Astrocyte (in vitro differentiated cells and primary cell): ENCODE measurements around the gene SLC4A9. TPM values are rescaled to one million over a fixed set of nuclear protein-coding genes. Genes with fewer than 3 reads are reported as not detected.

Experiments
- DNase-seq: peaks from one replicate; pipeline ENCODE4 v3.0.0-alpha.2; 2010; ENCODE audit warnings: low read depth
- FAIRE-seq: peaks from 2 replicates; lab custom pipeline; 2011; peaks lifted over from hg19 to GRCh38; lab: Jason Lieb, UNC
- H2AFZ ChIP-seq: 2 replicates; pipeline ENCODE4 v1.6.0; 2012; ENCODE audit warnings: low read depth, low read length, inconsistent platforms
- H3K27ac ChIP-seq: 2 replicates; pipeline ENCODE4 v1.5.1; 2011; ENCODE audit warnings: low read depth, low read length, inconsistent platforms
- H3K27me3 ChIP-seq: 2 replicates; pipeline ENCODE4 v1.6.0; 2011; ENCODE audit warnings: low read length, inconsistent platforms; ENCODE audit not compliant: insufficient read depth
- H3K36me3 ChIP-seq: 2 replicates; pipeline ENCODE4 v1.5.1; 2011; ENCODE audit warnings: low read length, inconsistent platforms; ENCODE audit not compliant: insufficient read depth
- H3K4me1 ChIP-seq: 2 replicates; pipeline ENCODE4 v1.5.1; 2011; ENCODE audit warnings: low read length, inconsistent platforms; ENCODE audit not compliant: insufficient read depth
- H3K4me2 ChIP-seq: 2 replicates; pipeline ENCODE4 v1.6.0; 2012; ENCODE audit warnings: low read length, inconsistent platforms
- H3K4me3 ChIP-seq: 2 replicates; pipeline ENCODE4 v1.5.1; 2011; ENCODE audit warnings: low read depth, mild to moderate bottlenecking, low read length, inconsistent platforms; ENCODE audit not compliant: insufficient read depth
- H3K79me2 ChIP-seq: 2 replicates; pipeline ENCODE4 v1.6.0; 2012; ENCODE audit warnings: mild to moderate bottlenecking, low read length, inconsistent platforms; ENCODE audit not compliant: insufficient read depth
- H3K9ac ChIP-seq: 2 replicates; pipeline ENCODE4 v1.6.0; 2012; ENCODE audit warnings: mild to moderate bottlenecking, low read length, inconsistent platforms
- H3K9me3 ChIP-seq: 2 replicates; pipeline ENCODE4 v1.5.1; 2012; ENCODE audit warnings: low read depth, mild to moderate bottlenecking, low read length, inconsistent platforms; ENCODE audit not compliant: insufficient read depth
- H4K20me1 ChIP-seq: 2 replicates; pipeline ENCODE4 v1.6.0; 2012; ENCODE audit warnings: low read length, inconsistent platforms; ENCODE audit not compliant: insufficient read depth
- H3K27ac Mint-ChIP-seq: one replicate; pipeline ENCODE4 v1.8.0; 2021; ENCODE audit warnings: mild to moderate bottlenecking, mixed read lengths; ENCODE audit not compliant: unreplicated experiment
- H3K27me3 Mint-ChIP-seq: one replicate; pipeline ENCODE4 v1.8.0; 2021; ENCODE audit warnings: low read depth, mixed read lengths; ENCODE audit not compliant: unreplicated experiment
- H3K36me3 Mint-ChIP-seq: one replicate; pipeline ENCODE4 v1.8.0; 2021; ENCODE audit warnings: low read depth, mixed read lengths; ENCODE audit not compliant: unreplicated experiment
- H3K4me1 Mint-ChIP-seq: one replicate; pipeline ENCODE4 v1.8.0; 2021; ENCODE audit warnings: low read depth, mixed read lengths; ENCODE audit not compliant: unreplicated experiment
- H3K4me3 Mint-ChIP-seq: one replicate; pipeline ENCODE4 v1.8.0; 2021; ENCODE audit warnings: mild to moderate bottlenecking, moderate library complexity, mixed read lengths; ENCODE audit not compliant: unreplicated experiment
- H3K9me3 Mint-ChIP-seq: one replicate; pipeline ENCODE4 v1.8.0; 2021; ENCODE audit warnings: mild to moderate bottlenecking, mixed read lengths; ENCODE audit not compliant: unreplicated experiment
- CTCF ChIP-seq: IDR thresholded peaks from 2 replicates; pipeline ENCODE4 v1.5.1; 2011; ENCODE audit warnings: low read depth, mild to moderate bottlenecking, inconsistent platforms, low read length, moderate library complexity; ENCODE audit not compliant: insufficient read depth
- EZH2 ChIP-seq: IDR thresholded peaks from 2 replicates; pipeline ENCODE4 v1.6.1; 2012; ENCODE audit warnings: mild to moderate bottlenecking, low read length, inconsistent platforms; ENCODE audit not compliant: insufficient read depth
- total RNA-seq: library from RNA; stranded (reverse); gene quantifications from 2 replicates; pipeline ENCODE4 v1.2.1, GENCODE V29; 2021

The SLC4A9 gene
- total RNA-seq, 1 donor from 2014 or later, result 0.25 TPM

GRCh38 chr5:140317859-140318258, 42.1 kb upstream of the SLC4A9 start:
- no peak overlapping the region for H3K4me3 ChIP-seq
- H3K36me3 ChIP-seq, result no peaks in the 10 kb centered on the region
- TF ChIP-seq EZH2, result no peak
- no peak for TF ChIP-seq CTCF
- Mint-ChIP-seq H3K27ac (peak overlapping the region; percentile 38), H3K4me3 (no peak overlapping the region), H3K36me3 (peaks cover 2% of the 10 kb centered on the region), H3K4me1 (peaks cover 28% of the 10 kb centered on the region), H3K27me3 (no peaks in the 10 kb centered on the region), H3K9me3 (no peaks in the 10 kb centered on the region)
- no peaks in the 10 kb centered on the region for H3K79me2 ChIP-seq
- peaks cover 35% of the 10 kb centered on the region for H3K4me1 ChIP-seq
- FAIRE-seq, result no peak
- peak; percentile 78 for DNase-seq
- H3K9ac ChIP-seq, result no peak overlapping the region
- no peaks in the 10 kb centered on the region for H3K9me3 ChIP-seq
- H2AFZ ChIP-seq, result peak overlapping the region; percentile 11
- peak overlapping the region; percentile 23 for H3K27ac ChIP-seq
- H3K27me3 ChIP-seq, result no peaks in the 10 kb centered on the region
- H4K20me1 ChIP-seq, result no peaks in the 10 kb centered on the region
- peak overlapping the region; percentile 42 for H3K4me2 ChIP-seq

DNA sequence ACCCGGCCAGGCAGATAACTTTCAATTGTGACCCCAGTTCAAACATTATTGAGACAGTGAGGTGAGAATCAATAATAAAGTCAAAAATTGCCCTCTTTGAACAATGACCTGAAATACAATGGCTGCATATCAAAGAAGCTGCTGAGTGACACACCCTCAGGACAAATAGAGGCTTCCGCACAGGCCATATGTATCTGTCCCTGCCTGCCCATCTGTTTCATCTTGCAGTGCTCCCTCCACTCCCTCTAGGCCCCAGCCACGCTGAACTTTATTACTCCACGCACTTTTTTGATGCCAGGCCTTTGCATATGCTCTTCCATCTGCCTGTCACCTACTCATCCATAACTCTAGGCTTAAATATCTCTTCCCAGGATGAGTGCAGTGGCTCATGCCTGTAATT, 41.2 kb upstream of the SLC4A9 start:
- peak overlapping the region; percentile 21 for H3K27ac Mint-ChIP-seq

More for the DNA sequence above, 41.2 kb upstream of the SLC4A9 start:
- FAIRE-seq, result no peak
- H3K4me1 ChIP-seq, result peaks cover 35% of the 10 kb centered on the region
- no peaks in the 10 kb centered on the region for H3K9me3 ChIP-seq
- H3K9ac ChIP-seq, result no peak overlapping the region
- no peaks in the 10 kb centered on the region for H3K79me2 ChIP-seq
- no peak for DNase-seq
- H3K4me2 ChIP-seq, result no peak overlapping the region
- no peak overlapping the region for H3K4me3 Mint-ChIP-seq
- no peak overlapping the region for H3K4me3 ChIP-seq
- H3K36me3 Mint-ChIP-seq, result peaks cover 2% of the 10 kb centered on the region
- no peak for TF ChIP-seq CTCF
- no peak for TF ChIP-seq EZH2
- no peaks in the 10 kb centered on the region for H3K36me3 ChIP-seq
- no peak overlapping the region for H2AFZ ChIP-seq
- no peaks in the 10 kb centered on the region for H4K20me1 ChIP-seq
- H3K27me3 ChIP-seq, result no peaks in the 10 kb centered on the region
- H3K9me3 Mint-ChIP-seq, result no peaks in the 10 kb centered on the region
- H3K27me3 Mint-ChIP-seq, result no peaks in the 10 kb centered on the region
- H3K4me1 Mint-ChIP-seq, result peaks cover 35% of the 10 kb centered on the region
- no peak overlapping the region for H3K27ac ChIP-seq
